GM18505 (cell line): ENCODE results near the gene OGDHL.
"Not testable (repeated sequence)": the region's sequence is repeated elsewhere in the genome, so short reads cannot be mapped to it uniquely, and the experiment has no call there.

Source experiments
- ATAC-seq: cut with Tn5 transposase; IDR thresholded peaks from one replicate; pipeline ENCODE4 v1.9.1; 2021; ENCODE audit not compliant: unreplicated experiment
- POLR2A ChIP-seq: IDR thresholded peaks from 4 replicates; pipeline ENCODE4 v1.6.1; 2011; ENCODE audit warnings: borderline replicate concordance; ENCODE audit not compliant: insufficient read depth, insufficient read length; ENCODE audit errors: extremely low read depth

Gene OGDHL

DNA sequence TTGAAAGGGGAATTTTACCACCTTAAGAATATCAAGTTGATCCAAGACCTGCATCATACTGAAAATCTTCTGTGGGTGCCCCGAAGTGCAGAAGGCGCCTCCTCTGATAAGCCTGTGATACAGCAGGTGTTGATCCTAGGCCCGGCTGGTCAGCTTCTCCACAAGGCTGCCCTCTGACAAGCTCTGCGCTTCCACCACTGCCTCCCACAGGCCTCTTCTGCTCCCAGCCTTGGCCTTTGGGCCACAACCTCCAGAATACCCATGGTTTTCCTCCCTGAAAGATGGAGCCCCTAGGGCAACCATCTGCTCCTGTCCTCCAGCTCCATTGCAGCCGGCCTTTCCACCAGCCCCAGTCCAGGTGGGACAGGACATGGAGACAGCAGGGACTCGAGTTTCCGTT, 5.6 kb upstream of the OGDHL start:
- no peak for ATAC-seq
- TF ChIP-seq POLR2A, result no peak

DNA sequence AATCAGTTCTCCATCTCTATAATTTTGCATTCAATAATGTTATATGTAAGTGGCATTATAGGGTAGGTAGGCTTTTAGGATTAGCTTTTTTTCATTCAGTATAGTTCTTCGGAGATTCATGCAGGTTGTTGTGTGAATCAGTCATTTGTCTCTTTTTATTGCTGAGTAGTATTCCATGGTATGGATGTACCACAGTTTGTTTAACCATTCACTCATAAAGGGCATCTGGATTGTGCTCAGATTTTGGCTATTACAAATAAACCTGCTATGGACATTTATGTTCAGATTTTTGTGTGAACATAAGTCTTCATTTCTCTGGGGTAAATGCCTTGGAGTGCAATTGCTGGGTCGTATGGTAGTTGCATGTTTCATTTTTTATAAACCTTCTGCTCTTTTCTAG, 4.4 kb upstream of the OGDHL start:
- TF ChIP-seq POLR2A, result no peak
- no peak for ATAC-seq

DNA sequence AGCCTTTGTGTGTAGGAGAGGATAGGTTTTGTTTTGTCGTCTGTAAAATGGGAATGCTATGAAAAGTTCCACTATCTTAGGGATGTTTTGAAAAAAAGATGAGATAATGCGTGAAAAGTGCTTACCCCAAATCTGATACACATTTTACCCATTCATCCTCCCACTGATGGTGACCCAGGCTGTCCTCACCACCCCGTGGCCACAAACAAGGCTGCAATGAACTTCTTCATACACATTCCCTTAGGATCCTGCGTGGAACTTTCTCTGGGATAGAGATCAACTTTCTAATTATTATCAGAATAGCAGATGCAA, 399 bp upstream of the OGDHL start:
- TF ChIP-seq POLR2A, result no peak
- no peak for ATAC-seq

DNA sequence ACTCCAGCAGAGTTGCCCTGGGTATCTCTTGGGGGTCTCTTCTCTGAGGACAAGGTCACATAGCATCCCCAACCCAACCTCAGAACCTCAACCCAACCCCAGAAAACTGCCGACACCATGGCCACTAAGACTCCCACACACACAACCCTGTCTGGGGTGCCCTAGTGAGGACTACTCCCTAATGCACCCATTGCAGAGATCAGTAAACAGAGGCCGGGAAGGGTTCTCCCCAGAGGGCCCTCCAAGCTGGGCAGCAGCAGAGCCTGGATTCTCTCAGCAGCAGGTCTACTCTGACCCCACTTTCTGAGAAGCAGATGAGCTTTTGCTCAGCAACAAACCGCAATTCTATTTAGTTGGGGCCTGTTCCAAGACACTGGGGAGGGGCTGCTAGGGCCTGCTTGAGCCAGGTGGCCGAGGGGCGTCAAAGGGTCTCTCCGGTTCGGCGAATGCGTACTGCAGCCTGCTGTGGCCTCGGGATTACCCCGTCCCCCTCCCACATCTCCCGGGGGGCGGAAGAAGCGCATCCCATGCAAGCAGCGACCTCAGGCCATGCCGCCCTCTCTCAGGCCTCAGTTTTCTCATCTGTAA, 828 bp downstream of the OGDHL start:
- no peak for ATAC-seq
- TF ChIP-seq POLR2A, result no peak

DNA sequence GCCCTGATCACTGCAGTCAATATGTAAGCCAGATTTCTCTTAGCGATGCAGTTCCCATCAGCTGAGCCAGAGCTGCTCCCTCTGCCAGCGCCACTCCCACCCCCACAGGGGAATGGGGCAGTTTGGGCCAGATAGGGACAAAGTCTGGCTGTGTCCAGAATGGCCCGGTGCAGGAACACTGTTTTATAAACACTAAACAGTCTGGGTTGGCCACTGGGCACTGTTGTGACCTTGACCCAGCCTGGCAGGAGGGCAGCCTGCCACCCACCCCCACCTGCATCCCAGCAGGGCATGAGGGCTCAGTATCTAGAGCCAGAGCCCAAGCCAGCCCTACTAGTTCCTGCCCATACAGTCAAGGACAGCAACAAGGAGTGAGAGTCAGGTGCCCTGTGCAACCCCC, 1.3 kb downstream of the OGDHL start:
- TF ChIP-seq POLR2A, result no peak
- no peak for ATAC-seq

DNA sequence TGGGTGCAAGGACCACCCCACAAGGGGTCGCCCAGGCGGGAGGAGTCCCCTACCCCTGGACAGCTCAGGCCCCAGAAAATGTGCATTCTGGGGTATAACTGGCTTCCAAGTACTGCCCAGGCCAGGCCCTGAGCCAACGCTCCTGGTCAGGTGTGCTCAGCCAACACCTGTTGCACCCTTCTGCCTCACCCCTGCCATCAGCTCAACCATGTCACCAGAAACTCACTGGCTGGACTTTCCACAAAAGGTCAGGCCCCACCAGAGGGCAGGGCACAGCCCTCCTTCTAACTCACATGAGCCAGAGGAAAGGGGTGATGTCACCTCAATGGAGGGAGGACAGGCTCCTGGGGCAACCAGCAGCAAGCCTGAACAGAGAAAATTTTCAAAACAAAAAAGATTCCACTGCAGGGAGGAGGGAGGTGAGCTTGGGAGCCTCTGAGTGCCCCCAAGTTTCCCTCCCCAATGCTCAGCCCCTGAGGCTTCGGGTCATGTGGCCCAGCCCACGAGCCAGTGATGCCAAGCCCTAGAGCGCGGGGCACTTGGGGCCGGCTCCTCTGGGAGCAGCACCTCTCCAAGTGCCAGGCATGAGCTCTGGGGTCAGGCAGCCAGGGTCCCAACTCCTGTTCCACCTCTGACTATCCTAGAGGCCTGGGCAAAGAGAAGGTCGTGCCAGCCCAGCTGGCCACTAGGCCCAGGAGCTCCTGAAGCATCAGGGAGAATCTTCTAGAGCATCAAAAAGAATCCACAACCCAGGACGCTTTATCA, 2.2 kb downstream of the OGDHL start:
- no peak for TF ChIP-seq POLR2A
- no peak for ATAC-seq

DNA sequence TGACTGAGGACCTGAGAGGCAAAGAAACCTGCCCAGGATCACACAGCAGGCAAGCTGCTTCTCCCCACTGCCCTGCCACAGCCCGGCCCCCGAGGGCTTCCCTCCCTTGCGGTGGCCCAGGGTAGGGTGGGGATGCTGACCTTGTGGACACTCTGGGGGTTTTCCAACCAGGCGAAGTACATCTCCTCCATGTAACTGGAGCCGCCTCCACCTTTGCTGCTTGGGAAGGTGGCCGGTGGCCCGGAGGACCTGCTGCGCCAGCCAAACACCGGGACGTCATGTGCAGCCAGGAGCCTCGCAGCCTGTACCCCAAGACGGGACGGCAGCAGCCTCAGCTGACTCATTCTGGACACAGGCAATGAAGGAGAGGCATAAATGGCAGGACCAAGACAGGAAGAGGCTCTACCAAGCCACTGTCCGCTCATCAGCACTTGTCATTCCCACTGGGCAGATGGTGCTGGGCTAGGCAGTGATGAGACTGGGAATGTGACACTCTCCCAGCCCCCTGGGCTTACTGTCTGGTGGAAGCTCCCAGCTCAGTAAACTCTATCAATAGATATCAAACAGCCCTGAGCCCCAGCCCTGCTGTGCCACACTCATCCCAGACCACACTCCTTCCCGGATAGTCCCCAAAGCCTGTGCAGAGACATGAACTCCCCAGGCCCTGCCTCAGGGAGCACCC, 3.7 kb downstream of the OGDHL start:
- TF ChIP-seq POLR2A, result no peak

DNA sequence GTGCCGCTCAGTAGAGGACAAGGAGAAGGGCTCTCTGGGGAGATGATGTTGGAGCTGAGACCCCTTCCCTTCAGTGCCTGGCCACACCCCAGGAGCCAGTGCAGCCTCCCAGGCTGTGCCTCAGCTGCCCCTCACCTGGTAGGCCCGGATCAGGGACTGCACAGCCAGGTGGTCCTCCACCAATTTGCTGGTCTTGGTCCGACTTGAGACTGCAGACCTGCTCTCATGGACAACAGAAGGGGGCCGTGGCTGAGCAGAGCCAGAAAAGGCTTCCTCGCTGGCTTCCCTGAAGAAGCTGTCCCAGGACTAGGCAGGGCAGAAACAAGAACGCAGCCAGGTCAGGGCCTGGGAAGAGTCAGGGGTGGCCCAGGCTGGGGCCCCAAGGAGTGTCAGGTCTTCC, 5.5 kb downstream of the OGDHL start:
- ATAC-seq, result no peak
- TF ChIP-seq POLR2A, result no peak

More for the DNA sequence above, 3.7 kb downstream of the OGDHL start:
- no peak for ATAC-seq

DNA sequence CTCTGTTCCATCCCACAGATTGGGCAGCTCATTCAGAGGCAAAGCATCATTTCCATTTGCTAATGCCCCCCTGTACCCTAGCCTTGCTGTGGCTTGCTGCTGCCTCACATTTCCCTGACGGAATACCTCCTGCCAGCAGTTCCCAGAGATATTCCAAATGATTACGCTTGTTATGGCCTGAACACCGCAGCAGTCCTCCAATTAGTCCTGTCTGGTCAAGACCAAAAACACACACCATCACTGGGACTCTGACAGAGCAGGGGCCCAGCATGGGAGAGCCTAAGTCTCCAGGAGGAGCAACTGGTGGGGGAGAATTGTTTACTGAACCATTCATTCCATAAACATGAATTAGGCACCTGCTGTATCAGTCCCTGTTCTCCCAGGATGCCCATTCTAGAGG, 6.1 kb downstream of the OGDHL start:
- no peak for ATAC-seq
- no peak for TF ChIP-seq POLR2A

DNA sequence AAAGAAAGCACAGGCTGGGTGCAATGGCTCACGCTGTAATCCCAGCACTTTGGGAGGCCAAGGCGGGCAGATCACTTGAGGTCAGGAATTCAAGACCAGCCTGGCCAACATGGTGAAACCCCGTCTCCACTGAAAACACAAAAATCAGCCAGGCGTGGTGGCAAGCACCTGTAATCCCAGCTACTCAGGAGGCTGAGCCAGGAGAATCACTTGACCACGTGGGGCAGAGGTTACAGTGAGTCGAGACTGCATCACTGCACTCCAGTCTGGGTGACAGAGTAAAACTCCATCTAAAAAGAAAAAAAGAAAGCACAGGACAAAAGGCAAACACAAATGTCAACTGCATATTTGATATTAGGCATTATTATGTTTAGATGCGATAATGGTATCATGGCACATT, 7.2 kb downstream of the OGDHL start:
- not testable (repeated sequence) for ATAC-seq

DNA sequence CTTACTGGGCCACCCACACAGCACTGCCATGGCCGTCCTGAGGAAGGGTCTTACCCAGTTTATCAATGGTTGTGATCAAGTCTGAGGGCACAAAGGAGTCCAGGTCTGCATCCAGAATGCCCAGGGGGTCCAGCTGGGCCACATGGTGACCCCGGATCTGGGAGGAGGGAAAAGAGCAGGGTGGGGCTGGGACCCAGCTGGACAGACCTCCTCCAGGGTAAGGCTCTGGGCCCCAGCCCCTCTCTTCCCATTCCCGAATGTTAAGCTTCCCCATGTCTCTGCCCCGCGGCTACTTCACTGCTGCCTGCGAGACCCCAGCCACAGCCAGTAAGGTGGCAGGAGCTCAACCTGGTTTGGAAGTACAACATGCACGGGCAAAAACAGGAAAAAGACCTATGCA, 9.5 kb downstream of the OGDHL start:
- no peak for TF ChIP-seq POLR2A
- no peak for ATAC-seq

DNA sequence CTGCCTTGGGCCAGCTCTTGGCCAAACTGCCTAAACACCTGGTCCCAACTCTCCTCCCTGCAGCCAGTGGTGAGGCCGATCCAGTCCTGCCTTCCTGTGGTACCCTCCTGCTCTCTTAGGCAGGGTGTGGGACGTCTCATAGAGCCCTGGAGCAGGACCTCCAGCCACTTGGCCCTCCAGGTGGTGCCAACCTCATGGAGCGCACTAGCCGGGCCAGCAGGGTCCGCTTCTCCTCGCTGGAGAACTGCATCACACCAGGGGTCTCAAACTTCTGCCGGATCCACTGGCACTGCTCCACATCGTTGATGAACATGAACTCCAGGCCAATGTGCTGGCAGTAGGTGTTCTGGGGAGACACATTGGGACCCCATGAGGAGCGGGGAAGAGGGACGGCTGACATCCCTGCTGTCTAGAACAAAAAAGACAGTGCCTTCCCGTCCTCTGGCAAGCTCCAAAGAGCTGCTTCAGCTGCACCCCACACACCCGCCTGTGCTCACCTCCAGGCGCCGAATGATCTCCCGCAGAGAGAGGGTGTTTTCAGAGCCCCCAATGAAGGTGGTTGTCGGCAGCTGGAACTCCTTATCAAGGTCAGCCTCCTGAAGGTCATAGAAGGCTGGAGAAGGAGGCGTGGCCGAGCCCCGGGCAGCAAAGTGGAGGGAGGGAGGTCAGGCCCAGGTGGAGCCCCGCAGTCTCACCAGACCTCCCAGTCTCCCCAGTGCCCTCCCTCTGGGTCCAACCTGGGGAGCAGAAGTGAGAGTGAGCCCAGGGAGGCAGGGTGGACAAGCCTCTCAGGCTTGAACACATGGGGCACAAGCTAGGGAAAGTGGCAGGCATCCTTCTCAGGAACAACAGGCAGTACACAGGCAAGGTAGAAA, 10.2 kb downstream of the OGDHL start:
- no peak for TF ChIP-seq POLR2A
- no peak for ATAC-seq

DNA sequence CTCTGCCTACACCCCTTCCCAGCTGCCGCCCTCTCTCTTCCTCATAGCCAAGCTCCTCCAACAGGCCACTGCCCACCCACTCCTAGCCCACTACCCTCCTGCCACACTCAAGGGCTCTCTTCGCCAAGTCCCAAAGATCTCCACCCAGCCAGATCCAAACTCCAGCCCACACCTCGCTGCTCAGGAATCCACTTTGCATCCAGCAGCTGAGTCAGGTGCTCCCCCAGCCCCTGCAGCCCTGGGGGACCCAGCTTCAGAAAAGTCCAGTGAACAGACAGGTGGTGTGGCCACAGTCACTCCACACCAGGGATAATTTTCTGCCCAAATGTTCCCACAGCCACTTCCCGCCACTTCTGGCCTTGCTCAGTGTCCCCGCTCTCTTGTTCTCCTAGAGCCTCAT, 10.9 kb downstream of the OGDHL start:
- no peak for ATAC-seq
- TF ChIP-seq POLR2A, result no peak
